ENCODE results near the gene SCGB1D1.

SCGB1D1 gene

DNA sequence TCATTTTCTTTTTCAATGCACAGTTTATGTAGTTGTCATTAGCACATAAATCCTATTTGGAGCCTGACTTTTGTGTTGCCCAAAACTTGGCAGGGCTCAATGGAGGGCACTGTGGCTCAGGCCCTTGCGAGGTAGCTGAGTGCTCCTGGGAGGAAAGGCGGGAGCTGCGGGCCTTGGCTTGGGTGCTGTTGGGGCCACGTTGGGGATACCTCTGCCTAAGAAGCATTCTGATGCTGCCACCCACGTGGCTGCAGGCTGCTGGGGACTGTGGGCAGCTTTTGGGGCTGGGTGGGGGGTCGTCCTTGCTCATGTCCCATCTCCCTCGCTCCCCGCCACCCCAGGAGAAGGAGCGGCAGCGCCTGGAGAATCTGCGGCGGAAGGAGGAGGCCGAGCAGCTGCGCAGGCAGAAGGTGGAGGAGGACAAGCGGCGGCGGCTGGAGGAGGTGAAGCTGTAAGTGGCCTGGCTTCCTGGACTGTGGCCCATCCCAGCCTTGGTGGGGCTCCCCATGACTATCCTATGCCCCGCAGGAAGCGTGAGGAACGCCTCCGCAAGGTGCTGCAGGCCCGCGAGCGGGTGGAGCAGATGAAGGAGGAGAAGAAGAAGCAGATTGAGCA is 45.3 kb upstream of the SCGB1D1 start:
- no peak overlapping the region for H3K4me3 ChIP-seq (ENCODE audit: low read depth, low read length)
- no peak for DNase-seq (ENCODE audit: low read depth)
- TF ChIP-seq CTCF (IDR thresholded peaks at IDR 0.05; ENCODE audit: control insufficient read depth, extremely low read depth, insufficient read depth): no peak

- no peak for TF ChIP-seq CTCF (IDR thresholded peaks at IDR 0.05; ENCODE audit: control insufficient read depth, extremely low read depth, insufficient read depth)
- DNase-seq (ENCODE audit: low read depth): no peak
Measured at GRCh38 chr11:62145261-62145871, 44.6 kb upstream of the SCGB1D1 start.

GRCh38 chr11:62146476-62147200 is 43.4 kb upstream of the SCGB1D1 start:
- H3K4me3 ChIP-seq (ENCODE audit: low read depth, low read length): no peak overlapping the region
- DNase-seq (ENCODE audit: low read depth): no peak
- no peak for TF ChIP-seq CTCF (IDR thresholded peaks at IDR 0.05; ENCODE audit: control insufficient read depth, extremely low read depth, insufficient read depth)

More at GRCh38 chr11:62145261-62145871, 44.6 kb upstream of the SCGB1D1 start:
- no peak overlapping the region for H3K4me3 ChIP-seq (ENCODE audit: low read depth, low read length)

- H3K4me3 ChIP-seq (ENCODE audit: low read depth, low read length): no peak overlapping the region
- DNase-seq (ENCODE audit: low read depth): no peak
- TF ChIP-seq CTCF (IDR thresholded peaks at IDR 0.05; ENCODE audit: control insufficient read depth, extremely low read depth, insufficient read depth): no peak
Measured at GRCh38 chr11:62147545-62147944, 42.5 kb upstream of the SCGB1D1 start.

DNA sequence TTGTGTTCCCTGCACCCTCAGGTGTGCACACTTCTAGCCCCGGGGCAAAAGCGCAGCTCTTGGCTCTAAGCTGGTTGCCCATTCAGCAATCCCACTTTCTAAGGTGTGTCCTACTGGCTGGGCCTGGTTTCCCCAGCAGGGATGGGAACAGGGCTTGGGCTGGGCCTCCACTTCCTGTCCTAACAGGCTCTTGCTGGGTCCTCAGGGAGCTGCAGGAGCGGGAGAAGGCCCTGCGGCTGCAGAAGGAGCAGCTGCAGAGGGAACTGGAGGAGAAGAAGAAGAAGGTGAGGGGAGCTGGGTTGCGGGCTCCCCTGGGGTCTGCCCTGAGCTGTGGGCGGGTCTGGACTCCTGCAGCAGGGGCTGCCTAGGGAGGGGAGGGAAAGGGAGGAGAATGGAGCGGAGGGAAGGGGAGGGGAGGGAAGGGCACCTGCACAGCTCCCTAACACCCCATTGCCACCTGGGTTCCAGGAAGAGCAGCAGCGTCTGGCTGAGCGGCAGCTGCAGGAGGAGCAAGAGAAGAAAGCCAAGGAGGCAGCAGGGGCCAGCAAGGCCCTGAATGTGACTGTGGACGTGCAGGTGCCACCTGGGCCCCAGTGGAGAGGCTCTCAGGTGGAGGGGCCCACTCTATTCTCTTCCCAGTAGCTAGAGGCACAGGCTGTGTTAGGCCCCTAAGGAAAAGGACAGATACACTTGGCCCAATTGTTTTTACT is 41.6 kb upstream of the SCGB1D1 start:
- no peak for TF ChIP-seq CTCF (IDR thresholded peaks at IDR 0.05; ENCODE audit: control insufficient read depth, extremely low read depth, insufficient read depth)
- H3K4me3 ChIP-seq (ENCODE audit: low read depth, low read length): no peak overlapping the region
- DNase-seq (ENCODE audit: low read depth): no peak

DNA sequence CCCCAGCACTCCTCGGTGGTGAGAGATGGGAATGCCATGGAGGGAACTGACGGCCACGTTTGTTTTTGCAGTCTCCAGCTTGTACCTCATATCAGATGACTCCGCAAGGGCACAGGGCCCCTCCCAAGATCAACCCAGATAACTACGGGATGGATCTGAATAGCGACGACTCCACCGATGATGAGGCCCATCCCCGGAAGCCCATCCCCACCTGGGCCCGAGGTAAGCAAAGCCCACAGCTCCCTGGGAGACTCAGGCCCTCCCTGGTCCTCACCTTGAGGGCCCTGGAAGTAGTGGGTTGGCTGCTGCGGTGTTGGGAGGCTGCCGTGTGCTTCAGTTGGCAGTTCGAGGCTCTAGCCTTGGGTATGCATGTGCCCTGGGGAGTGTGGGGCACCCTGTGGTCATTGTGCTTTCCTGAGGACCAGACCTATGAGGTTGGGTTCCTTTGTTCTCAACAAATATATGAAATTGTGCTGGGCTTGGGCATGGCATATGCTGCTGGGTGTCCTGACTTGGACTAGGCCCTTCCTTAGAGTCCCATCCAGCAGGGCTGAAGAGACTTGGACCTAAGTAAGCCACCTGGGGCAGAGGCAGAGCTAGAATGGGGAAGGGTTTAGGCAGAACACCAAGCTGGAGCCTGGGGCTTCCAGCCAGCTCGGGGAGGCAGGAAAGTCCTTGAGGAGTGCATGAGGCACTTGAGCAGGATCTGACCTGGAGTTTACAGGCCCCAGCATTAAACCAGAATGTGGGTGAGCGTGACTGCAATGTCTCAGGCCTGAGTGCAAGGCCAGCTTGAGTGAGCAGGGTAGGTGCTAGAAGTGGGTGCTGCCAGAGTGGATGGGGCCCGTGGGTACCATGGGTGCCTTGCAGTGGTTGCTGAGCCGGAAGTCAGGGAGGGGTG is 39.8 kb upstream of the SCGB1D1 start:
- TF ChIP-seq CTCF (IDR thresholded peaks at IDR 0.05; ENCODE audit: control insufficient read depth, extremely low read depth, insufficient read depth): no peak
- no peak overlapping the region for H3K4me3 ChIP-seq (ENCODE audit: low read depth, low read length)
- DNase-seq (ENCODE audit: low read depth): no peak

Data from LNCaP clone FGC (cell line).